Measurements from ENCODE around the gene AIFM3. TPM values are rescaled to one million over a fixed set of nuclear protein-coding genes. Genes with fewer than 3 reads are reported as not detected.

Gene AIFM3, protein sequence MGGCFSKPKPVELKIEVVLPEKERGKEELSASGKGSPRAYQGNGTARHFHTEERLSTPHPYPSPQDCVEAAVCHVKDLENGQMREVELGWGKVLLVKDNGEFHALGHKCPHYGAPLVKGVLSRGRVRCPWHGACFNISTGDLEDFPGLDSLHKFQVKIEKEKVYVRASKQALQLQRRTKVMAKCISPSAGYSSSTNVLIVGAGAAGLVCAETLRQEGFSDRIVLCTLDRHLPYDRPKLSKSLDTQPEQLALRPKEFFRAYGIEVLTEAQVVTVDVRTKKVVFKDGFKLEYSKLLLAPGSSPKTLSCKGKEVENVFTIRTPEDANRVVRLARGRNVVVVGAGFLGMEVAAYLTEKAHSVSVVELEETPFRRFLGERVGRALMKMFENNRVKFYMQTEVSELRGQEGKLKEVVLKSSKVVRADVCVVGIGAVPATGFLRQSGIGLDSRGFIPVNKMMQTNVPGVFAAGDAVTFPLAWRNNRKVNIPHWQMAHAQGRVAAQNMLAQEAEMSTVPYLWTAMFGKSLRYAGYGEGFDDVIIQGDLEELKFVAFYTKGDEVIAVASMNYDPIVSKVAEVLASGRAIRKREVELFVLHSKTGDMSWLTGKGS
- 1.1 and 1.3 TPM in 2 replicates for total RNA-seq (2022)
- percentile 15 among the genes with signal in this experiment for Bru-seq, nascent RNA
- BruChase-seq, experiment 1, labeled RNA remaining after a 6-hour chase, result percentile 21 among the genes with signal in this experiment
- percentile 14 among the genes with signal in this experiment for BruChase-seq, experiment 2, labeled RNA remaining after a 2-hour chase
- long read RNA-seq, partial matches to known transcripts, result 0 of 1 reads
- long read RNA-seq, other reads (novel, unspliced or antisense), result 1 of 1 reads

DNA sequence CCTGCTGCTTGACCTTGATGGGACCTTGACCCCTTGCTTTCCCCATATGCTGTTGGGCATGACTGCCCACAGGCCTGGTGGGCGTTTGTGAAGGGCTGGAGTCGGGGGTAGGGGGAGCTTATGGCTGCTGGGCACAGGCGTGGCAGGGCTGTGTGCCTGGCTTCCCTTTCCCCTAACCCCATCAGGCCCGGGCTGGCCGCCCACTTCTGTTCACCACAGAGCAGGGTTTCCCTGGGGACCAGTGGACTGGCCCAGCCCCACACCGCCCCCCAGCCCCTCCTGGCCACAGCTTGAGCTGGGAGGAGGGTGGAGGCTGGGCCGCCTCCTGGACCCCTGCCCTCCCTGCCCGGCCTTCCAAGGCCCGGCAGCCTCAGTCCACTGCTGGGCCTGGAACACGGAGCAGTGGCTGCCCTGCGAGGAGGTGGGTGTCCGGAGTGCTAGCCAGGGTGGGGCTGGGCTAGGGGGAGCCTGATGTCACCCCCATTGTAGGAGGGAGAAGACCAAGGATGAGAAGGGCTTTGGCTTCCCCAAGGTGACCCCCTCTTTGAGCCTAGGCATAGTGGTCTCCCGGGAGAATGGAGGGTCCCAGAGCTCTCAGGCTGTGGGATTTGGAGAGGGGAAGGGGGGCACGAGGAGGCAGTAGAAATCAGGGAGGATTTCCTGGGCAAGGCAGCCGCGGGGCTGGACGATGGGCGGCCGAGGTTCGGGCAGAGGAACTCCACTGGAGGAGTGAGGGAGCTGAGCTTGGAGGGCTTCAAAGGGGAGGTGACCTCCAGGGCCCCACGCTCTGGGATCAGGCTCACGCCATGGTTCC lies at the start of gene AIFM3:
Gene AIFM3, plus strand, starts transcription at position 373 of the 814 bp plus-strand sequence. CDS start 690 bp downstream, outside the sequence.
- ChIA-PET POLR2A (no interaction called here), CTCF (interaction anchor here (1.1 kb wide), 1 partner anchor 15 kb away, joined by 3 read pairs; the partner anchor contains the start of gene LZTR1)
- H3K36me3 Mint-ChIP-seq (ENCODE audit: insufficient read depth, unreplicated experiment), result no peaks in the 10 kb centered on the region
- intact Hi-C loops (cut with micrococcal nuclease), result no loop called here
- H3K27ac Mint-ChIP-seq (ENCODE audit: low read depth, unreplicated experiment), result no peak within 1 kb of the TSS
- no peaks in the 10 kb centered on the region for H3K9me3 Mint-ChIP-seq (ENCODE audit: unreplicated experiment)
- BruUV-seq (replicated peaks), result no TSS peak
- no peaks in the 10 kb centered on the region for H3K27me3 Mint-ChIP-seq (ENCODE audit: insufficient read depth, unreplicated experiment)
- DNase-seq (ENCODE audit: unreplicated experiment), result no peak
- H3K4me3 Mint-ChIP-seq (ENCODE audit: unreplicated experiment), result no peak within 1 kb of the TSS
- H3K4me1 Mint-ChIP-seq (ENCODE audit: insufficient read depth, unreplicated experiment), result no peaks in the 10 kb centered on the region
- TF ChIP-seq CTCF (IDR thresholded peaks at IDR 0.05; ENCODE audit: unreplicated experiment), result no peak

- no peaks in the 10 kb centered on the region for H3K9me3 Mint-ChIP-seq (ENCODE audit: unreplicated experiment)
- intact Hi-C loops (cut with micrococcal nuclease), result loop anchor here (5.0 kb wide), 1 partner anchor 34 kb away; no protein-coding TSS in a partner anchor
- peak overlapping the region; percentile 68 for H3K4me3 Mint-ChIP-seq (ENCODE audit: unreplicated experiment)
- no peak for TF ChIP-seq CTCF (IDR thresholded peaks at IDR 0.05; ENCODE audit: unreplicated experiment)
- H3K4me1 Mint-ChIP-seq (ENCODE audit: insufficient read depth, unreplicated experiment), result peaks cover 28% of the 10 kb centered on the region
- no peaks in the 10 kb centered on the region for H3K36me3 Mint-ChIP-seq (ENCODE audit: insufficient read depth, unreplicated experiment)
- CTCF ChIA-PET, result interaction anchor here (0.7 to 1.6 kb wide), 6 partner anchors 13 to 51 kb away, joined by 3 to 6 read pairs (median 3); no protein-coding TSS in a partner anchor
- H3K27ac Mint-ChIP-seq (ENCODE audit: low read depth, unreplicated experiment), result peak overlapping the region; percentile 39
- H3K27me3 Mint-ChIP-seq (ENCODE audit: insufficient read depth, unreplicated experiment), result no peaks in the 10 kb centered on the region
- BruUV-seq (replicated peaks), result no TSS peak
- POLR2A ChIA-PET, result interaction anchor here (1.5 to 4.4 kb wide), 3 partner anchors 13 to 32 kb away, joined by 3 to 58 read pairs (median 7); no protein-coding TSS in a partner anchor
- DNase-seq (ENCODE audit: unreplicated experiment), result peak; percentile 34
Measured at GRCh38 chr22:20918663-20919218, 48.3 kb upstream of the AIFM3 start.

- Mint-ChIP-seq H3K9me3 (ENCODE audit: unreplicated experiment) (no peaks in the 10 kb centered on the region), H3K27ac (ENCODE audit: low read depth, unreplicated experiment) (peak overlapping the region; percentile 39), H3K4me3 (ENCODE audit: unreplicated experiment) (peak overlapping the region; percentile 68), H3K4me1 (ENCODE audit: insufficient read depth, unreplicated experiment) (peaks cover 28% of the 10 kb centered on the region), H3K36me3 (ENCODE audit: insufficient read depth, unreplicated experiment) (peaks cover 4% of the 10 kb centered on the region), H3K27me3 (ENCODE audit: insufficient read depth, unreplicated experiment) (no peaks in the 10 kb centered on the region)
- ChIA-PET CTCF (interaction anchor here (0.9 to 1.6 kb wide), 3 partner anchors 9 to 34 kb away, joined by 3 read pairs; no protein-coding TSS in a partner anchor), POLR2A (interaction anchor here (0.7 to 4.3 kb wide), 8 partner anchors 14 to 411 kb away, joined by 3 to 31 read pairs (median 10); partner anchors contain the start of gene LZTR1)
- no peak for DNase-seq (ENCODE audit: unreplicated experiment)
- no TSS peak for BruUV-seq (replicated peaks)
- TF ChIP-seq CTCF (IDR thresholded peaks at IDR 0.05; ENCODE audit: unreplicated experiment), result no peak
- intact Hi-C loops (cut with micrococcal nuclease), result loop anchor here (5.0 kb wide), 1 partner anchor 33 kb away; no protein-coding TSS in a partner anchor
Measured at GRCh38 chr22:20919718-20920117, 47.3 kb upstream of the AIFM3 start.

Measured in MCF 10A (cell line).